ENCODE data around the gene MTIF2.
"Not testable (repeated sequence)": the region's sequence is repeated elsewhere in the genome, so short reads cannot be mapped to it uniquely, and the experiment has no call there.

Gene MTIF2

GRCh38 chr2:55232863-55233657, 36.0 kb downstream of the MTIF2 start:
- Histone ChIP-seq H3K27me3 (no peaks in the 10 kb centered on the region), H3K4me1 (peaks cover 32 to 53% (median 39%) of the 10 kb centered on the region in 10 experiments), H4K20me1 (peaks cover 26 to 46% (median 37%) of the 10 kb centered on the region in 11 experiments; a peak in 21 of 22 replicates), H3K4me2 (peak overlapping the region; percentile 91 to 99 (median 95)), H3K36me3 (peaks cover 45 to 51% (median 48%) of the 10 kb centered on the region in 11 experiments), H3K27ac (peak overlapping the region; percentile 95 to 99 (median 97)), H3K9ac (peak overlapping the region; percentile 90 to 99 (median 97)), H3K9me3 (replicated peaks in 1 of 11) (no peaks in the 10 kb centered on the region), H3K4me3 (peak overlapping the region; percentile 82 to 98 (median 93))
- no peak for TF ChIP-seq Cebpa-rat (IDR thresholded peaks at IDR 0.05)

GRCh38 chr2:55232084-55232862, 36.8 kb downstream of the MTIF2 start, which contains the start of the genes CLHC1 and RPS27A:
CLHC1 (minus strand) TSS chr2:55232293; CDS start chr2:55222411, 9,882 bp downstream.
RPS27A (plus strand) TSS chr2:55232688; CDS start chr2:55232825, 137 bp downstream.
- Histone ChIP-seq H3K4me1 (peaks cover 38 to 60% (median 46%) of the 10 kb centered on the region in 10 experiments), H3K9me3 (replicated peaks in 1 of 11) (no peaks in the 10 kb centered on the region), H3K4me3 (peak within 1 kb of the TSS; percentile 82 to 98 (median 93)), H3K9ac (peak within 1 kb of the TSS; percentile 90 to 99 (median 97)), H3K27me3 (no peaks in the 10 kb centered on the region), H3K4me2 (peak within 1 kb of the TSS; percentile 94 to 99 (median 95)), H3K27ac (peak within 1 kb of the TSS; percentile 95 to 99 (median 97)), H3K36me3 (peaks cover 37 to 43% (median 41%) of the 10 kb centered on the region in 11 experiments), H4K20me1 (peaks cover 26 to 42% (median 37%) of the 10 kb centered on the region in 11 experiments; a peak in 21 of 22 replicates)
- no peak for TF ChIP-seq Cebpa-rat (IDR thresholded peaks at IDR 0.05)

GRCh38 chr2:55231546-55232083, 37.4 kb downstream of the MTIF2 start:
- no peaks in the 10 kb centered on the region for H3K27me3 ChIP-seq
- H4K20me1 ChIP-seq: peaks cover 26 to 37% (median 33%) of the 10 kb centered on the region in 11 experiments; a peak in 21 of 22 replicates
- H3K9me3 ChIP-seq (replicated peaks in 1 of 11): no peaks in the 10 kb centered on the region
- peaks cover 38 to 67% (median 47%) of the 10 kb centered on the region in 10 experiments for H3K4me1 ChIP-seq
- peaks cover 30 to 37% (median 34%) of the 10 kb centered on the region in 11 experiments for H3K36me3 ChIP-seq
- H3K27ac ChIP-seq: peak overlapping the region; percentile 95 to 99 (median 97); a peak in 21 of 22 replicates
- H3K4me2 ChIP-seq: peak overlapping the region; percentile 81 to 99 (median 94)
- no peak for TF ChIP-seq Cebpa-rat (IDR thresholded peaks at IDR 0.05)
- peak overlapping the region; percentile 82 to 98 (median 93) for H3K4me3 ChIP-seq
- H3K9ac ChIP-seq: peak overlapping the region; percentile 90 to 99 (median 97)

- Histone ChIP-seq H3K36me3 (peaks cover 20 to 26% (median 24%) of the 10 kb centered on the region in 11 experiments), H3K9me3 (replicated peaks in 1 of 11) (no peaks in the 10 kb centered on the region), H3K27ac (no peak overlapping the region), H3K27me3 (no peaks in the 10 kb centered on the region), H4K20me1 (peaks cover 19 to 28% (median 23%) of the 10 kb centered on the region in 11 experiments; a peak in 21 of 22 replicates), H3K4me3 (no peak overlapping the region), H3K4me2 (peak overlapping the region in 10 of 11 experiments; percentile 87 to 99 (median 94); a peak in 18 of 22 replicates), H3K4me1 (peaks cover 38 to 62% (median 46%) of the 10 kb centered on the region in 10 experiments), H3K9ac (no peak overlapping the region)
- no peak for TF ChIP-seq Cebpa-rat (IDR thresholded peaks at IDR 0.05)
Measured at GRCh38 chr2:55230551-55230950, 38.5 kb downstream of the MTIF2 start.

GRCh38 chr2:55229221-55229620, 39.8 kb downstream of the MTIF2 start:
- no peak for TF ChIP-seq Cebpa-rat (IDR thresholded peaks at IDR 0.05)
- H3K36me3 ChIP-seq: peaks cover 6 to 16% (median 11%) of the 10 kb centered on the region in 11 experiments

GRCh38 chr2:55228226-55228563, 40.8 kb downstream of the MTIF2 start:
- H3K4me3 ChIP-seq: no peak overlapping the region; a peak in 1 of 20 replicates
- H4K20me1 ChIP-seq: peaks cover 0 to 5% (median 0%) of the 10 kb centered on the region in 11 experiments; a peak in 6 of 22 replicates
- no peaks in the 10 kb centered on the region for H3K27me3 ChIP-seq
- no peaks in the 10 kb centered on the region for H3K9me3 ChIP-seq (replicated peaks in 1 of 11)
- peak overlapping the region in 8 of 11 experiments; percentile 49 to 81 (median 64); a peak in 14 of 22 replicates for H3K27ac ChIP-seq
- peaks cover 0 to 6% (median under 1%) of the 10 kb centered on the region in 11 experiments; a peak in 14 of 22 replicates for H3K36me3 ChIP-seq
- H3K4me1 ChIP-seq: peaks cover 18 to 40% (median 25%) of the 10 kb centered on the region in 10 experiments
- no peak for TF ChIP-seq Cebpa-rat (IDR thresholded peaks at IDR 0.05)
- H3K9ac ChIP-seq: peak overlapping the region in 1 of 11 experiments; percentile 53; a peak in 2 of 22 replicates
- H3K4me2 ChIP-seq: peak overlapping the region; percentile 40 to 91 (median 69)

More at GRCh38 chr2:55229221-55229620, 39.8 kb downstream of the MTIF2 start:
- Histone ChIP-seq H3K4me1 (peaks cover 27 to 48% (median 34%) of the 10 kb centered on the region in 10 experiments), H3K27ac (no peak overlapping the region), H4K20me1 (peaks cover 6 to 15% (median 10%) of the 10 kb centered on the region in 11 experiments; a peak in 18 of 22 replicates), H3K4me2 (no peak overlapping the region), H3K9ac (no peak overlapping the region), H3K27me3 (no peaks in the 10 kb centered on the region), H3K9me3 (replicated peaks in 1 of 11) (no peaks in the 10 kb centered on the region), H3K4me3 (no peak overlapping the region)

- peaks cover 22 to 44% (median 29%) of the 10 kb centered on the region in 10 experiments for H3K4me1 ChIP-seq
- not testable (repeated sequence) for H3K9me3 ChIP-seq (replicated peaks in 1 of 11); H4K20me1 ChIP-seq; H3K36me3 ChIP-seq; H3K27me3 ChIP-seq
- H3K4me2 ChIP-seq: peak overlapping the region; percentile 40 to 91 (median 69)
- H3K4me3 ChIP-seq: peak overlapping the region in 4 of 10 experiments; percentile 8 to 39 (median 16); a peak in 5 of 20 replicates
- peak overlapping the region in 2 of 11 experiments; percentile 35 to 53; a peak in 3 of 22 replicates for H3K9ac ChIP-seq
- peak overlapping the region in 8 of 11 experiments; percentile 49 to 81 (median 64); a peak in 15 of 22 replicates for H3K27ac ChIP-seq
Measured at GRCh38 chr2:55227437-55228225, 41.4 kb downstream of the MTIF2 start.

All from BLaER1 treated with 17β-estradiol and CSF1 and Interleukin-3, amounts not matched to agents 10 nM and 100 nM (cell line).